ENCODE measurements around the gene GNB5.

DNA sequence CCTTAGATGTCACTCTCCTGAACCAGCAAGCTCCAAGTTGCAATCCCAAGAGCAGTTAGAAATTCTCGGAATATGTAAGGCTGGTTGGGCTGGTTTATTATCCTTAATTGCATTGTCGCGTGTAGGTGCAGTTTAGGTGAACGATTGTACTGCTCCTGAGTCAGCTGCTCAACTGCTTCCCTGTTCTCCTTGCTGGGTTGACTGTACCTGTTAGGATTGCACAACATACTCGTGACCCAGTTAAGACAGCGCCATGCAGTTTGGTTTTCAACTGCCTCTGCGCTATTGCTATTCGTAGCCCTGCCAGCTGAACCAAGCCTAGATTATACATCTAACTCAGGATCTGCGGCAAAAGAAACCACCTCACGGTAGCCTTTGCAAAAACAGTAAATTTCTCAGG is 119.6 kb downstream of the GNB5 start:
- TF ChIP-seq EZH2 (optimal IDR thresholded peaks at IDR 0.05; ENCODE audit: low read depth, low read length) (no peak), EZH2phosphoT487 (IDR thresholded peaks at IDR 0.05; ENCODE audit: low read length) (no peak)
- TF ChIP-seq, protein P1, sequence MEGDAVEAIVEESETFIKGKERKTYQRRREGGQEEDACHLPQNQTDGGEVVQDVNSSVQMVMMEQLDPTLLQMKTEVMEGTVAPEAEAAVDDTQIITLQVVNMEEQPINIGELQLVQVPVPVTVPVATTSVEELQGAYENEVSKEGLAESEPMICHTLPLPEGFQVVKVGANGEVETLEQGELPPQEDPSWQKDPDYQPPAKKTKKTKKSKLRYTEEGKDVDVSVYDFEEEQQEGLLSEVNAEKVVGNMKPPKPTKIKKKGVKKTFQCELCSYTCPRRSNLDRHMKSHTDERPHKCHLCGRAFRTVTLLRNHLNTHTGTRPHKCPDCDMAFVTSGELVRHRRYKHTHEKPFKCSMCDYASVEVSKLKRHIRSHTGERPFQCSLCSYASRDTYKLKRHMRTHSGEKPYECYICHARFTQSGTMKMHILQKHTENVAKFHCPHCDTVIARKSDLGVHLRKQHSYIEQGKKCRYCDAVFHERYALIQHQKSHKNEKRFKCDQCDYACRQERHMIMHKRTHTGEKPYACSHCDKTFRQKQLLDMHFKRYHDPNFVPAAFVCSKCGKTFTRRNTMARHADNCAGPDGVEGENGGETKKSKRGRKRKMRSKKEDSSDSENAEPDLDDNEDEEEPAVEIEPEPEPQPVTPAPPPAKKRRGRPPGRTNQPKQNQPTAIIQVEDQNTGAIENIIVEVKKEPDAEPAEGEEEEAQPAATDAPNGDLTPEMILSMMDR (IDR thresholded peaks at IDR 0.05; ENCODE audit: low read length), result no peak
